NCI-H82 (cell line): ENCODE data around the gene PKNOX2.
A peak's percentile ranks its signal among the peaks of the same experiment; 100 is the strongest.

ENCODE experiments used
- DNase-seq: peaks from one replicate; lab custom pipeline; 2025; lab: John Stamatoyannopoulos, UW

PKNOX2 gene

GRCh38 chr11:125284245-125284850, 119.8 kb downstream of the PKNOX2 start:
- no peak for DNase-seq

GRCh38 chr11:125285844-125286243, 121.3 kb downstream of the PKNOX2 start:
- DNase-seq: no peak

- no peak for DNase-seq
Measured at GRCh38 chr11:125286486-125286885, 121.9 kb downstream of the PKNOX2 start.

- peak; percentile 80 for DNase-seq
Measured at GRCh38 chr11:125287491-125288210, 123.1 kb downstream of the PKNOX2 start.

- no peak for DNase-seq
Measured at GRCh38 chr11:125289419-125290098, 125.0 kb downstream of the PKNOX2 start.

- DNase-seq: no peak
Measured at GRCh38 chr11:125290263-125290662, 125.7 kb downstream of the PKNOX2 start.

GRCh38 chr11:125292100-125292499, 127.5 kb downstream of the PKNOX2 start:
- no peak for DNase-seq

- DNase-seq: no peak
Measured at GRCh38 chr11:125293596-125293995, 129.0 kb downstream of the PKNOX2 start.

GRCh38 chr11:125295931-125296330, 131.4 kb downstream of the PKNOX2 start:
- DNase-seq: no peak

- DNase-seq: no peak
Measured at GRCh38 chr11:125297346-125297915, 132.9 kb downstream of the PKNOX2 start.

GRCh38 chr11:125299061-125299615, 134.6 kb downstream of the PKNOX2 start:
- no peak for DNase-seq

GRCh38 chr11:125299821-125300220, 135.3 kb downstream of the PKNOX2 start:
- no peak for DNase-seq

- DNase-seq: no peak
Measured at GRCh38 chr11:125300791-125301218, 136.3 kb downstream of the PKNOX2 start.

- no peak for DNase-seq
Measured at GRCh38 chr11:125301346-125301745, 136.8 kb downstream of the PKNOX2 start.

GRCh38 chr11:125303186-125303585, 138.6 kb downstream of the PKNOX2 start:
- no peak for DNase-seq

GRCh38 chr11:125303694-125304093, 139.1 kb downstream of the PKNOX2 start:
- DNase-seq: no peak

GRCh38 chr11:125304136-125304535, 139.6 kb downstream of the PKNOX2 start:
- DNase-seq: no peak

GRCh38 chr11:125304876-125305275, 140.3 kb downstream of the PKNOX2 start:
- DNase-seq: no peak

- DNase-seq: no peak
Measured at GRCh38 chr11:125305345-125305744, 140.8 kb downstream of the PKNOX2 start.

- no peak for DNase-seq
Measured at GRCh38 chr11:125306476-125306875, 141.9 kb downstream of the PKNOX2 start.

GRCh38 chr11:125308246-125308645, 143.7 kb downstream of the PKNOX2 start:
- no peak for DNase-seq

GRCh38 chr11:125312391-125312790, 147.8 kb downstream of the PKNOX2 start:
- DNase-seq: no peak
